DOHH2 (cell line): ENCODE measurements around the gene RABGAP1.

Source experiments
- CTCF ChIP-seq: fragments of 200-600 bp; sonication (generic); IDR thresholded peaks from one replicate; pipeline ENCODE4 v1.5.1; 2014; ENCODE audit warnings: antibody characterized with exemption, mild to moderate bottlenecking, low read depth, low read length; ENCODE audit not compliant: poor library complexity, severe bottlenecking
- EZH2phosphoT487 ChIP-seq: fragments of 200-600 bp; sonication (generic); IDR thresholded peaks from 2 replicates; pipeline ENCODE4 v1.6.1; 2017; ENCODE audit warnings: borderline replicate concordance, mild to moderate bottlenecking, antibody characterized with exemption, low read length, moderate library complexity, mixed read lengths

- TF ChIP-seq EZH2phosphoT487 (no peak), CTCF (no peak)
Observed at GRCh38 chr9:123084256-123084655, 143.4 kb downstream of the RABGAP1 start.
